HG02610 (cell line): ENCODE data around the gene GAS2L2.

ENCODE experiments used
- ATAC-seq: cut with Tn5 transposase; IDR thresholded peaks from one replicate; pipeline ENCODE4 v1.9.1; 2021; ENCODE audit warnings: mild to moderate bottlenecking, moderate library complexity; ENCODE audit not compliant: unreplicated experiment

Gene GAS2L2

GRCh38 chr17:35748341-35748841 lies 4.6 kb downstream of the GAS2L2 start:
- no peak for ATAC-seq

- ATAC-seq, result no peak
Observed at GRCh38 chr17:35747540-35748017, 5.5 kb downstream of the GAS2L2 start.

- no peak for ATAC-seq
Observed at GRCh38 chr17:35745749-35746320, 7.2 kb downstream of the GAS2L2 start.

GRCh38 chr17:35745246-35745645 lies 7.8 kb downstream of the GAS2L2 start:
- ATAC-seq, result no peak

GRCh38 chr17:35744830-35745229 lies 8.2 kb downstream of the GAS2L2 start:
- ATAC-seq, result no peak

GRCh38 chr17:35743626-35744328 lies 9.3 kb downstream of the GAS2L2 start:
- no peak for ATAC-seq

GRCh38 chr17:35742896-35743477 lies 10.1 kb downstream of the GAS2L2 start:
- ATAC-seq, result no peak

- no peak for ATAC-seq
Observed at GRCh38 chr17:35742496-35742895, 10.5 kb downstream of the GAS2L2 start.

GRCh38 chr17:35740997-35741931 lies 11.8 kb downstream of the GAS2L2 start:
- no peak for ATAC-seq

GRCh38 chr17:35740216-35740615 lies 12.8 kb downstream of the GAS2L2 start:
- ATAC-seq, result no peak

- ATAC-seq, result no peak
Observed at GRCh38 chr17:35738519-35739133, 14.4 kb downstream of the GAS2L2 start.

- no peak for ATAC-seq
Observed at GRCh38 chr17:35736236-35736635, 16.8 kb downstream of the GAS2L2 start.

GRCh38 chr17:35735036-35735805 lies 17.8 kb downstream of the GAS2L2 start:
- ATAC-seq, result no peak

GRCh38 chr17:35734396-35734795 lies 18.6 kb downstream of the GAS2L2 start:
- no peak for ATAC-seq

- no peak for ATAC-seq
Observed at GRCh38 chr17:35733366-35733765, 19.7 kb downstream of the GAS2L2 start.

- ATAC-seq, result no peak
Observed at GRCh38 chr17:35732806-35733136, 20.3 kb downstream of the GAS2L2 start.

GRCh38 chr17:35731917-35732805 lies 20.9 kb downstream of the GAS2L2 start:
- ATAC-seq, result no peak

- no peak for ATAC-seq
Observed at GRCh38 chr17:35731239-35731916, 21.7 kb downstream of the GAS2L2 start, which contains the start of gene RASL10B. TSS of gene RASL10B (plus strand) at chr17:35731639. CDS start at chr17:35735185, 3,546 bp downstream.
